ENCODE data around the gene GPC6.

- TF ChIP-seq CTCF (conservative IDR thresholded peaks at IDR 0.05; ENCODE audit: low read length) (no peak), EZH2phosphoT487 (IDR thresholded peaks at IDR 0.05; ENCODE audit: borderline replicate concordance) (no peak)
These were observed 180.9 kb downstream of the GPC6 start for GRCh38 chr13:93407551-93407950.
